HepG2 (cell line): ENCODE data around the gene EEIG1. TPM values are rescaled to one million over a fixed set of nuclear protein-coding genes. Genes with fewer than 3 reads are reported as not detected.

ENCODE experiments used
- AGO1 ChIP-seq: fragments of 200-400 bp; formaldehyde crosslinking; IDR thresholded peaks from 2 replicates; pipeline ENCODE4 v1.6.1; 2017; ENCODE audit warnings: mild to moderate bottlenecking, low read depth, low read length, moderate library complexity; ENCODE audit not compliant: poor library complexity, severe bottlenecking
- HDAC6 ChIP-seq: fragments of 200-600 bp; sonication (generic); IDR thresholded peaks from 2 replicates; pipeline ENCODE4 v1.7.0; 2017; ENCODE audit warnings: mild to moderate bottlenecking, antibody characterized with exemption, low read length, low read depth
- MAFF ChIP-seq: IDR thresholded peaks from 2 replicates; pipeline ENCODE4 v1.6.1; 2011; ENCODE audit warnings: low read depth, low read length, improper control_type of control experiment
- TAF1 ChIP-seq: sonication (generic); formaldehyde crosslinking; IDR thresholded peaks from 2 replicates; pipeline ENCODE4 v1.4.0; 2020; ENCODE audit warnings: missing genetic modification reagents
- ZNF143 ChIP-seq: sonication (generic); formaldehyde crosslinking; IDR thresholded peaks from 2 replicates; pipeline ENCODE4 v1.4.0; 2020; ENCODE audit warnings: missing genetic modification reagents
- ZNF160 ChIP-seq: sonication (generic); formaldehyde crosslinking; IDR thresholded peaks from 2 replicates; pipeline ENCODE4 v1.8.0; 2022; ENCODE audit warnings: mild to moderate bottlenecking, inconsistent platforms, missing genetic modification reagents
- ZNF230 ChIP-seq: sonication (generic); formaldehyde crosslinking; IDR thresholded peaks from 2 replicates; pipeline ENCODE4 v1.4.0; 2020; ENCODE audit warnings: mild to moderate bottlenecking, missing genetic modification reagents
- ZNF24 ChIP-seq: fragments of 450-650 bp; IDR thresholded peaks from 2 replicates; pipeline ENCODE4 v1.6.1; 2017; ENCODE audit warnings: antibody characterized with exemption, mild to moderate bottlenecking
- ZNF333 ChIP-seq: sonication (generic); formaldehyde crosslinking; IDR thresholded peaks from 2 replicates; pipeline ENCODE4 v1.4.0; 2020; ENCODE audit warnings: mild to moderate bottlenecking, missing genetic modification reagents, borderline replicate concordance
- ZNF530 ChIP-seq: sonication (generic); formaldehyde crosslinking; IDR thresholded peaks from 2 replicates; pipeline ENCODE4 v1.5.0; 2020; ENCODE audit warnings: low read depth, mild to moderate bottlenecking, missing genetic modification reagents
- ZNF616 ChIP-seq: sonication (generic); formaldehyde crosslinking; IDR thresholded peaks from 2 replicates; pipeline ENCODE4 v1.5.0; 2020; ENCODE audit warnings: low read depth, mild to moderate bottlenecking, missing genetic modification reagents
- ZNF674 ChIP-seq: sonication (generic); formaldehyde crosslinking; IDR thresholded peaks from 2 replicates; pipeline ENCODE4 v1.5.0; 2020; ENCODE audit warnings: low read depth, mild to moderate bottlenecking, missing genetic modification reagents
- polyA plus RNA-seq, 8 experiments: library from polyadenylated mRNA; depleted of rRNA in 3 of 8; stranded (reverse) in 7 of 8; unstranded in 1 of 8; fragments of >200 nt; fragmentation: Illumina TruSeq in 4 of 8; extraction: Trizol in 4 of 8; gene quantifications; 2 replicates each; pipeline versions ENCODE4 v1.2.1 to v1.2.3, GENCODE V29; 2011 to 2016; ENCODE audit warnings: low read depth in 4 of 8, missing spikeins in 1 of 8, mixed read lengths in 1 of 8; ENCODE audit not compliant: insufficient read depth in 1 of 8
- total RNA-seq, 5 experiments: library from RNA; depleted of rRNA; stranded (reverse); fragments of >200 nt; fragmentation: Illumina TruSeq; extraction: Trizol; gene quantifications; 2 replicates each; pipeline ENCODE4 v1.2.3, GENCODE V29; 2016; ENCODE audit warnings: low read depth in 1 of 5
- TF ChIP-seq, protein P1 (sequence below): sonication (generic); formaldehyde crosslinking; IDR thresholded peaks from 2 replicates; pipeline ENCODE4 v1.4.0; 2020; ENCODE audit warnings: missing genetic modification reagents, borderline replicate concordance
- TF ChIP-seq, protein P2 (sequence below): sonication (generic); formaldehyde crosslinking; IDR thresholded peaks from 2 replicates; pipeline ENCODE4 v1.5.0; 2020; ENCODE audit warnings: mild to moderate bottlenecking, missing genetic modification reagents, borderline replicate concordance
- TF ChIP-seq, protein P3 (sequence below): IDR thresholded peaks from 2 replicates; pipeline ENCODE4 v1.6.1; 2016; ENCODE audit warnings: low read depth, borderline replicate concordance
- TF ChIP-seq, protein P4 (sequence below): IDR thresholded peaks from 2 replicates; pipeline ENCODE4 v1.6.1; 2016; ENCODE audit warnings: mild to moderate bottlenecking, missing biosample characterization, missing genetic modification reagents
- TF ChIP-seq, protein P5 (sequence below): IDR thresholded peaks from 2 replicates; pipeline ENCODE4 v1.4.0; 2020; ENCODE audit warnings: mild to moderate bottlenecking, missing genetic modification reagents

EEIG1 gene
- total and polyA plus RNA-seq, 2 of the 13 experiments (the other 11 are each of a cell fraction or from before 2014, with no cell fraction given), result 16.6 to 25.2 TPM

DNA sequence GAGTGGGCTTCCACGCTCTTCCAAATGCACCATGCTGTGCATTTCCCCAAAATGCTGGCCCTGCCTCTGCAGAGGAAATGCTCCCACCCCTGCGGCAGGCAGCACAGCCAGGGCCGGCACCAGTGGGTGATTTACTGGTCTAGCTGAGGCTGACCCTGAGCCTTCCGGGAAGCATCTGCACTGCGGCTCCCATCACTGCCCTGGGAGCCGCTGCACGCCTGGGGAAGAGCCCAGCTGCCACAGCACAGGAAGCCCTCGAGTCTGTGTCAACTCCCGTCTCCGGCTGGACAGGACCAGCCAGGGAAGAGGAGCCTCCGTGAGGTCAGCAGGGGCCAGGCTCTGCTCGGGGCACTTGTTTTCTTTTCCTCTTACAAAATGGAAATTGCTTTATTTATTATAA lies 25.1 kb upstream of the EEIG1 start (continued):
- TF ChIP-seq ZNF160 (CRISPR knock-in tag) (no peak), ZNF674 (CRISPR knock-in tag) (no peak), ZNF230 (CRISPR knock-in tag) (no peak), HDAC6 (no peak), MAFF (no peak), ZNF333 (CRISPR knock-in tag) (no peak), ZNF616 (no peak), TAF1 (CRISPR knock-in tag) (no peak), AGO1 (no peak), ZNF143 (CRISPR knock-in tag) (no peak), ZNF530 (CRISPR knock-in tag) (no peak), ZNF24 (no peak)
- TF ChIP-seq, protein P1, sequence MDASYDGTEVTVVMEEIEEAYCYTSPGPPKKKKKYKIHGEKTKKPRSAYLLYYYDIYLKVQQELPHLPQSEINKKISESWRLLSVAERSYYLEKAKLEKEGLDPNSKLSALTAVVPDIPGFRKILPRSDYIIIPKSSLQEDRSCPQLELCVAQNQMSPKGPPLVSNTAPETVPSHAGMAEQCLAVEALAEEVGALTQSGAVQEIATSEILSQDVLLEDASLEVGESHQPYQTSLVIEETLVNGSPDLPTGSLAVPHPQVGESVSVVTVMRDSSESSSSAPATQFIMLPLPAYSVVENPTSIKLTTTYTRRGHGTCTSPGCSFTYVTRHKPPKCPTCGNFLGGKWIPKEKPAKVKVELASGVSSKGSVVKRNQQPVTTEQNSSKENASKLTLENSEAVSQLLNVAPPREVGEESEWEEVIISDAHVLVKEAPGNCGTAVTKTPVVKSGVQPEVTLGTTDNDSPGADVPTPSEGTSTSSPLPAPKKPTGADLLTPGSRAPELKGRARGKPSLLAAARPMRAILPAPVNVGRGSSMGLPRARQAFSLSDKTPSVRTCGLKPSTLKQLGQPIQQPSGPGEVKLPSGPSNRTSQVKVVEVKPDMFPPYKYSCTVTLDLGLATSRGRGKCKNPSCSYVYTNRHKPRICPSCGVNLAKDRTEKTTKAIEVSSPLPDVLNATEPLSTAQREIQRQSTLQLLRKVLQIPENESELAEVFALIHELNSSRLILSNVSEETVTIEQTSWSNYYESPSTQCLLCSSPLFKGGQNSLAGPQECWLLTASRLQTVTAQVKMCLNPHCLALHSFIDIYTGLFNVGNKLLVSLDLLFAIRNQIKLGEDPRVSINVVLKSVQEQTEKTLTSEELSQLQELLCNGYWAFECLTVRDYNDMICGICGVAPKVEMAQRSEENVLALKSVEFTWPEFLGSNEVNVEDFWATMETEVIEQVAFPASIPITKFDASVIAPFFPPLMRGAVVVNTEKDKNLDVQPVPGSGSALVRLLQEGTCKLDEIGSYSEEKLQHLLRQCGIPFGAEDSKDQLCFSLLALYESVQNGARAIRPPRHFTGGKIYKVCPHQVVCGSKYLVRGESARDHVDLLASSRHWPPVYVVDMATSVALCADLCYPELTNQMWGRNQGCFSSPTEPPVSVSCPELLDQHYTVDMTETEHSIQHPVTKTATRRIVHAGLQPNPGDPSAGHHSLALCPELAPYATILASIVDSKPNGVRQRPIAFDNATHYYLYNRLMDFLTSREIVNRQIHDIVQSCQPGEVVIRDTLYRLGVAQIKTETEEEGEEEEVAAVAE (CRISPR knock-in tag), result peak; percentile 47; the same call in 1 of the 2 replicates
- TF ChIP-seq, protein P2, sequence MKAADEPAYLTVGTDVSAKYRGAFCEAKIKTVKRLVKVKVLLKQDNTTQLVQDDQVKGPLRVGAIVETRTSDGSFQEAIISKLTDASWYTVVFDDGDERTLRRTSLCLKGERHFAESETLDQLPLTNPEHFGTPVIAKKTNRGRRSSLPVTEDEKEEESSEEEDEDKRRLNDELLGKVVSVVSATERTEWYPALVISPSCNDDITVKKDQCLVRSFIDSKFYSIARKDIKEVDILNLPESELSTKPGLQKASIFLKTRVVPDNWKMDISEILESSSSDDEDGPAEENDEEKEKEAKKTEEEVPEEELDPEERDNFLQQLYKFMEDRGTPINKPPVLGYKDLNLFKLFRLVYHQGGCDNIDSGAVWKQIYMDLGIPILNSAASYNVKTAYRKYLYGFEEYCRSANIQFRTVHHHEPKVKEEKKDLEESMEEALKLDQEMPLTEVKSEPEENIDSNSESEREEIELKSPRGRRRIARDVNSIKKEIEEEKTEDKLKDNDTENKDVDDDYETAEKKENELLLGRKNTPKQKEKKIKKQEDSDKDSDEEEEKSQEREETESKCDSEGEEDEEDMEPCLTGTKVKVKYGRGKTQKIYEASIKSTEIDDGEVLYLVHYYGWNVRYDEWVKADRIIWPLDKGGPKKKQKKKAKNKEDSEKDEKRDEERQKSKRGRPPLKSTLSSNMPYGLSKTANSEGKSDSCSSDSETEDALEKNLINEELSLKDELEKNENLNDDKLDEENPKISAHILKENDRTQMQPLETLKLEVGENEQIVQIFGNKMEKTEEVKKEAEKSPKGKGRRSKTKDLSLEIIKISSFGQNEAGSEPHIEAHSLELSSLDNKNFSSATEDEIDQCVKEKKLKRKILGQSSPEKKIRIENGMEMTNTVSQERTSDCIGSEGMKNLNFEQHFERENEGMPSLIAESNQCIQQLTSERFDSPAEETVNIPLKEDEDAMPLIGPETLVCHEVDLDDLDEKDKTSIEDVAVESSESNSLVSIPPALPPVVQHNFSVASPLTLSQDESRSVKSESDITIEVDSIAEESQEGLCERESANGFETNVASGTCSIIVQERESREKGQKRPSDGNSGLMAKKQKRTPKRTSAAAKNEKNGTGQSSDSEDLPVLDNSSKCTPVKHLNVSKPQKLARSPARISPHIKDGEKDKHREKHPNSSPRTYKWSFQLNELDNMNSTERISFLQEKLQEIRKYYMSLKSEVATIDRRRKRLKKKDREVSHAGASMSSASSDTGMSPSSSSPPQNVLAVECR (CRISPR knock-in tag), result no peak; the same call in 1 of the 2 replicates
- TF ChIP-seq, protein P3, sequence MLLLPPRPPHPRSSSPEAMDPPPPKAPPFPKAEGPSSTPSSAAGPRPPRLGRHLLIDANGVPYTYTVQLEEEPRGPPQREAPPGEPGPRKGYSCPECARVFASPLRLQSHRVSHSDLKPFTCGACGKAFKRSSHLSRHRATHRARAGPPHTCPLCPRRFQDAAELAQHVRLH (CRISPR knock-in tag), result peak; percentile 64; the same call in 1 of the 2 replicates
- TF ChIP-seq, protein P4, sequence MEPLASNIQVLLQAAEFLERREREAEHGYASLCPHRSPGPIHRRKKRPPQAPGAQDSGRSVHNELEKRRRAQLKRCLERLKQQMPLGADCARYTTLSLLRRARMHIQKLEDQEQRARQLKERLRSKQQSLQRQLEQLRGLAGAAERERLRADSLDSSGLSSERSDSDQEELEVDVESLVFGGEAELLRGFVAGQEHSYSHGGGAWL (CRISPR knock-in tag), result no peak
- TF ChIP-seq, protein P5, sequence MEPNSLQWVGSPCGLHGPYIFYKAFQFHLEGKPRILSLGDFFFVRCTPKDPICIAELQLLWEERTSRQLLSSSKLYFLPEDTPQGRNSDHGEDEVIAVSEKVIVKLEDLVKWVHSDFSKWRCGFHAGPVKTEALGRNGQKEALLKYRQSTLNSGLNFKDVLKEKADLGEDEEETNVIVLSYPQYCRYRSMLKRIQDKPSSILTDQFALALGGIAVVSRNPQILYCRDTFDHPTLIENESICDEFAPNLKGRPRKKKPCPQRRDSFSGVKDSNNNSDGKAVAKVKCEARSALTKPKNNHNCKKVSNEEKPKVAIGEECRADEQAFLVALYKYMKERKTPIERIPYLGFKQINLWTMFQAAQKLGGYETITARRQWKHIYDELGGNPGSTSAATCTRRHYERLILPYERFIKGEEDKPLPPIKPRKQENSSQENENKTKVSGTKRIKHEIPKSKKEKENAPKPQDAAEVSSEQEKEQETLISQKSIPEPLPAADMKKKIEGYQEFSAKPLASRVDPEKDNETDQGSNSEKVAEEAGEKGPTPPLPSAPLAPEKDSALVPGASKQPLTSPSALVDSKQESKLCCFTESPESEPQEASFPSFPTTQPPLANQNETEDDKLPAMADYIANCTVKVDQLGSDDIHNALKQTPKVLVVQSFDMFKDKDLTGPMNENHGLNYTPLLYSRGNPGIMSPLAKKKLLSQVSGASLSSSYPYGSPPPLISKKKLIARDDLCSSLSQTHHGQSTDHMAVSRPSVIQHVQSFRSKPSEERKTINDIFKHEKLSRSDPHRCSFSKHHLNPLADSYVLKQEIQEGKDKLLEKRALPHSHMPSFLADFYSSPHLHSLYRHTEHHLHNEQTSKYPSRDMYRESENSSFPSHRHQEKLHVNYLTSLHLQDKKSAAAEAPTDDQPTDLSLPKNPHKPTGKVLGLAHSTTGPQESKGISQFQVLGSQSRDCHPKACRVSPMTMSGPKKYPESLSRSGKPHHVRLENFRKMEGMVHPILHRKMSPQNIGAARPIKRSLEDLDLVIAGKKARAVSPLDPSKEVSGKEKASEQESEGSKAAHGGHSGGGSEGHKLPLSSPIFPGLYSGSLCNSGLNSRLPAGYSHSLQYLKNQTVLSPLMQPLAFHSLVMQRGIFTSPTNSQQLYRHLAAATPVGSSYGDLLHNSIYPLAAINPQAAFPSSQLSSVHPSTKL, result peak; percentile 74
